Muscle layer of colon (tissue), 2 donors: ENCODE data around the gene USP38.

ENCODE experiments used
- H3K27ac ChIP-seq: one replicate; pipeline ENCODE4 v1.7.0; 2013; ENCODE audit warnings: low read depth, mild to moderate bottlenecking, low read length, moderate library complexity
- H3K27me3 ChIP-seq, 2 donors: one replicate each; pipeline ENCODE4 v1.7.0; 2013; ENCODE audit warnings: low read length in 2 of 2, mild to moderate bottlenecking in 2 of 2; ENCODE audit not compliant: insufficient read depth in 2 of 2, control insufficient read depth in 1 of 2
- H3K36me3 ChIP-seq: one replicate; pipeline ENCODE4 v1.7.0; 2013; ENCODE audit warnings: mild to moderate bottlenecking, low read length; ENCODE audit not compliant: insufficient read depth
- H3K4me1 ChIP-seq: one replicate; pipeline ENCODE4 v1.7.0; 2013; ENCODE audit warnings: mild to moderate bottlenecking, low read length; ENCODE audit not compliant: insufficient read depth
- H3K4me3 ChIP-seq, 2 donors: one replicate each; pipeline ENCODE4 v1.7.0; 2013; ENCODE audit warnings: low read length in 2 of 2, low read depth in 1 of 2, mild to moderate bottlenecking in 1 of 2, moderate library complexity in 1 of 2
- H3K9ac ChIP-seq: one replicate; pipeline ENCODE4 v1.7.0; 2013; ENCODE audit warnings: low read length
- H3K9me3 ChIP-seq: one replicate; pipeline ENCODE4 v1.7.0; 2013; ENCODE audit warnings: mild to moderate bottlenecking, low read length
- donor health status: abdominal sarcoma.
- donor health status: Adenocarcinoma of cecum.

USP38 gene

GRCh38 chr4:143185253-143186107 lies 763 bp downstream of the USP38 start:
- Histone ChIP-seq H3K4me3 (peak overlapping the region; percentile 89 to 97), H3K9ac (peak overlapping the region; percentile 74), H3K36me3 (peaks cover 13% of the 10 kb centered on the region), H3K4me1 (peaks cover 35% of the 10 kb centered on the region), H3K27me3 (no peaks in the 10 kb centered on the region), H3K9me3 (no peaks in the 10 kb centered on the region), H3K27ac (peak overlapping the region; percentile 93)

GRCh38 chr4:143186212-143186611 lies 1.5 kb downstream of the USP38 start:
- Histone ChIP-seq H3K4me3 (peak overlapping the region; percentile 89 to 97), H3K4me1 (peaks cover 35% of the 10 kb centered on the region), H3K27ac (peak overlapping the region; percentile 93), H3K9me3 (no peaks in the 10 kb centered on the region), H3K27me3 (no peaks in the 10 kb centered on the region), H3K9ac (peak overlapping the region; percentile 74), H3K36me3 (peaks cover 15% of the 10 kb centered on the region)

- H3K4me3 ChIP-seq: peak overlapping the region; percentile 89 to 97
- peaks cover 35% of the 10 kb centered on the region for H3K4me1 ChIP-seq
- H3K9me3 ChIP-seq: no peaks in the 10 kb centered on the region
Measured at GRCh38 chr4:143186649-143187048, 1.9 kb downstream of the USP38 start.

GRCh38 chr4:143188136-143189088 lies 3.7 kb downstream of the USP38 start:
- Histone ChIP-seq H3K9me3 (no peaks in the 10 kb centered on the region), H3K9ac (no peak overlapping the region), H3K27ac (no peak overlapping the region), H3K27me3 (no peaks in the 10 kb centered on the region), H3K4me3 (peak overlapping the region in 1 of 2 donors; percentile 6), H3K36me3 (peaks cover 26% of the 10 kb centered on the region), H3K4me1 (peaks cover 30% of the 10 kb centered on the region)

More at GRCh38 chr4:143186649-143187048, 1.9 kb downstream of the USP38 start:
- peak overlapping the region; percentile 74 for H3K9ac ChIP-seq
- no peaks in the 10 kb centered on the region for H3K27me3 ChIP-seq
- no peak overlapping the region for H3K27ac ChIP-seq
- H3K36me3 ChIP-seq: peaks cover 17% of the 10 kb centered on the region

- Histone ChIP-seq H3K36me3 (peaks cover 30% of the 10 kb centered on the region), H3K27ac (no peak overlapping the region), H3K4me1 (peaks cover 26% of the 10 kb centered on the region), H3K27me3 (no peaks in the 10 kb centered on the region), H3K4me3 (no peak overlapping the region), H3K9ac (no peak overlapping the region), H3K9me3 (no peaks in the 10 kb centered on the region)
Measured at GRCh38 chr4:143189528-143189927, 4.8 kb downstream of the USP38 start.

GRCh38 chr4:143195581-143195980 lies 10.9 kb downstream of the USP38 start:
- peaks cover 57% of the 10 kb centered on the region for H3K36me3 ChIP-seq
- H3K9me3 ChIP-seq: no peaks in the 10 kb centered on the region
- no peaks in the 10 kb centered on the region for H3K27me3 ChIP-seq
- H3K9ac ChIP-seq: no peak overlapping the region
- H3K4me1 ChIP-seq: no peaks in the 10 kb centered on the region
- no peak overlapping the region for H3K27ac ChIP-seq
- no peak overlapping the region for H3K4me3 ChIP-seq

- Histone ChIP-seq H3K9me3 (no peaks in the 10 kb centered on the region), H3K27ac (no peak overlapping the region), H3K4me3 (no peak overlapping the region), H3K36me3 (peaks cover 54% of the 10 kb centered on the region), H3K4me1 (no peaks in the 10 kb centered on the region), H3K27me3 (no peaks in the 10 kb centered on the region), H3K9ac (no peak overlapping the region)
Measured at GRCh38 chr4:143196323-143196722, 11.6 kb downstream of the USP38 start.

- H3K9ac ChIP-seq: no peak overlapping the region
- no peaks in the 10 kb centered on the region for H3K4me1 ChIP-seq
- no peak overlapping the region for H3K4me3 ChIP-seq
- H3K36me3 ChIP-seq: peaks cover 50% of the 10 kb centered on the region
- no peaks in the 10 kb centered on the region for H3K27me3 ChIP-seq
- H3K9me3 ChIP-seq: no peaks in the 10 kb centered on the region
- no peak overlapping the region for H3K27ac ChIP-seq
Measured at GRCh38 chr4:143199503-143199902, 14.8 kb downstream of the USP38 start.

GRCh38 chr4:143202824-143203223 lies 18.1 kb downstream of the USP38 start:
- no peak overlapping the region for H3K27ac ChIP-seq
- H3K9ac ChIP-seq: no peak overlapping the region
- no peak overlapping the region for H3K4me3 ChIP-seq
- H3K9me3 ChIP-seq: no peaks in the 10 kb centered on the region
- no peaks in the 10 kb centered on the region for H3K4me1 ChIP-seq
- H3K36me3 ChIP-seq: peaks cover 52% of the 10 kb centered on the region
- no peaks in the 10 kb centered on the region for H3K27me3 ChIP-seq

- Histone ChIP-seq H3K27me3 (no peaks in the 10 kb centered on the region), H3K36me3 (peaks cover 44% of the 10 kb centered on the region), H3K9me3 (no peaks in the 10 kb centered on the region), H3K27ac (no peak overlapping the region), H3K4me3 (no peak overlapping the region), H3K4me1 (no peaks in the 10 kb centered on the region), H3K9ac (no peak overlapping the region)
Measured at GRCh38 chr4:143203577-143203976, 18.9 kb downstream of the USP38 start.

- Histone ChIP-seq H3K4me3 (no peak overlapping the region), H3K27ac (no peak overlapping the region), H3K27me3 (no peaks in the 10 kb centered on the region), H3K9ac (no peak overlapping the region), H3K36me3 (peaks cover 29% of the 10 kb centered on the region), H3K4me1 (no peaks in the 10 kb centered on the region), H3K9me3 (no peaks in the 10 kb centered on the region)
Measured at GRCh38 chr4:143207555-143207954, 22.8 kb downstream of the USP38 start.
